K562 (cell line): ENCODE measurements around the gene ATP13A4. TPM values are rescaled to one million over a fixed set of nuclear protein-coding genes. Genes with fewer than 3 reads are reported as not detected.

Source experiments
- ELF1 ChIP-seq: fragments of 200-800 bp; sonication (Bioruptor generic); IDR thresholded peaks from 2 replicates; pipeline ENCODE4 v1.6.1; 2016; ENCODE audit warnings: missing genetic modification characterization, missing compliant biosample characterization
- FOSL1 ChIP-seq: fragments of 200-800 bp; sonication (Bioruptor generic); conservative IDR thresholded peaks from 2 replicates; pipeline ENCODE4 v1.6.1; 2016; ENCODE audit warnings: missing genetic modification characterization, missing compliant biosample characterization
- PYGO2 ChIP-seq: fragments of 450-650 bp; IDR thresholded peaks from 2 replicates; pipeline ENCODE4 v1.6.1; 2016; ENCODE audit warnings: mild to moderate bottlenecking, missing genetic modification characterization, moderate library complexity, missing compliant biosample characterization
- RERE ChIP-seq: sonication (generic); formaldehyde crosslinking; IDR thresholded peaks from 2 replicates; pipeline ENCODE4 v1.8.0; 2023; ENCODE audit warnings: missing genetic modification reagents, mild to moderate bottlenecking, borderline replicate concordance
- ZNF76 ChIP-seq: fragments of 250-450 bp; sonication (Bioruptor Pico); IDR thresholded peaks from 2 replicates; pipeline ENCODE4 v1.4.0; 2020; ENCODE audit warnings: mild to moderate bottlenecking, moderate library complexity, borderline replicate concordance
- polyA plus RNA-seq, 8 experiments: library from polyadenylated mRNA; depleted of rRNA in 4 of 8; stranded (reverse) in 5 of 8; unstranded in 3 of 8; fragments of >200 nt; fragmentation: Nextera tagmentation in 2 of 8; fragmentation: Illumina TruSeq in 1 of 8; extraction: Ambion mirVana in 2 of 8; extraction: Trizol in 1 of 8; gene quantifications; 2 replicates each; pipeline versions ENCODE4 v1.2.1 to v1.2.3, GENCODE V29; 2011 to 2014; ENCODE audit warnings: inconsistent platforms in 1 of 8, missing spikeins in 1 of 8
- total RNA-seq, 7 experiments: library from RNA; depleted of rRNA in 6 of 7; stranded (reverse); fragments of >200 nt in 6 of 7; fragmentation: Illumina TruSeq in 2 of 7; extraction: Trizol in 2 of 7; gene quantifications; 2 replicates each; pipeline versions ENCODE4 v1.2.1 to v1.2.3, GENCODE V29; 2011 to 2021; ENCODE audit warnings: low replicate concordance in 1 of 7
- TF ChIP-seq, protein P1 (sequence below): fragments of 250-450 bp; sonication (Bioruptor Pico); IDR thresholded peaks from 2 replicates; pipeline ENCODE4 v1.6.1; 2021; ENCODE audit warnings: mild to moderate bottlenecking

ATP13A4 gene
- total and polyA plus RNA-seq, 9 of the 15 experiments (the other 6 are each of a cell fraction or from before 2014, with no cell fraction given): 0.03 to 0.14 (median 0.07) TPM; not detected in 6

DNA sequence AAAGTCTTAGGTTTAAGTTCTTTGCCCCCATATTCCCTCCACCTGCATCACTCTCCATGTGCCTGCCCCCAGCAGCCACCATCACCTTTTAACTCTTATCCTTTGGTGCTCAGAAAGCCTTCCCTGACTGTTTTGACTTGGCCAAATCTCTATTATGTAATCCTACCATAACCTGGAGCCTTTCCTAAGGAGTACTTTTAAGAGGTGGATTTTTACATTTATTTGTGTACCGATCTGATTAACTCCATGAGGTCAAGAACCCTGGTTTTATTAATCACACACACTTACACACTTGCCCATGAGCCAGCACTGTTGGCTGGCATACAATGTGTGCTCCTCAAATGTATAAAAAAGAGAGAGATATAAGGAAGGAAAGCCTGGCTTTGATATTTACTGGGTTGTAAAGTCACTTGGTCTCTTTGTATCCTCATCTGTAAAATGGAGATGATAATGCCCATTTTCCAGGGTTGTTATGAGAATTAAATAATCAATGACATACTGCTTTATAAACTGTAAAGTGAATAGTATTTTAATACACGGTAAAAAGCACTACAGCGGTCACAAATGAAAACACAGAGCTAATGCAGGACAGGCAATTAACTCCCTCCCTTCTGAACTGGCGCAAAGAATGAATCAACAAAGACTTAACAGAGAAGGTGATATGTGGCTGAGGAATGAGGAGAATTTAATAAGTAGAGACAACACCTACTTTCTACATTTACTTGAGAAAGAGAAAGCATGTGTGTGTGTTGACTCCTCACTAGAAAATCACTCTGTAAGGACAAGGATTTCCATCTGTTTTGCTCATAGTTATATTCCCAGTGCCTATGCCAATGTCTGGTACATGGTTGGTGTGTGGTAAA lies 45.4 kb downstream of the ATP13A4 start (continued):
- TF ChIP-seq, protein P1, sequence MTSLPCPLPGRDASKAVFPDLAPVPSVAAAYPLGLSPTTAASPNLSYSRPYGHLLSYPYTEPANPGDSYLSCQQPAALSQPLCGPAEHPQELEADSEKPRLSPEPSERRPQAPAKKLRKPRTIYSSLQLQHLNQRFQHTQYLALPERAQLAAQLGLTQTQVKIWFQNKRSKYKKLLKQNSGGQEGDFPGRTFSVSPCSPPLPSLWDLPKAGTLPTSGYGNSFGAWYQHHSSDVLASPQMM (CRISPR knock-in tag): no peak
- TF ChIP-seq ZNF76 (CRISPR knock-in tag) (no peak), RERE (CRISPR knock-in tag) (no peak), ELF1 (tag) (no peak), PYGO2 (tag) (no peak), FOSL1 (tag) (no peak)
- TF ChIP-seq, all 486 proteins: peak for 0
